C4-2B (cell line): ENCODE measurements around the gene GALNT4.

Source experiments
- H3K27ac ChIP-seq: fragments of 450-650 bp; 2 replicates; pipeline ENCODE4 v1.5.1; 2017
- ZFX ChIP-seq: fragments of 450-650 bp; IDR thresholded peaks from 2 replicates; pipeline ENCODE4 v1.6.1; 2017
- TF ChIP-seq, protein P1 (sequence below): fragments of 450-650 bp; conservative IDR thresholded peaks from 2 replicates; pipeline ENCODE4 v1.5.1; 2017; ENCODE audit warnings: mild to moderate bottlenecking

The GALNT4 gene

DNA sequence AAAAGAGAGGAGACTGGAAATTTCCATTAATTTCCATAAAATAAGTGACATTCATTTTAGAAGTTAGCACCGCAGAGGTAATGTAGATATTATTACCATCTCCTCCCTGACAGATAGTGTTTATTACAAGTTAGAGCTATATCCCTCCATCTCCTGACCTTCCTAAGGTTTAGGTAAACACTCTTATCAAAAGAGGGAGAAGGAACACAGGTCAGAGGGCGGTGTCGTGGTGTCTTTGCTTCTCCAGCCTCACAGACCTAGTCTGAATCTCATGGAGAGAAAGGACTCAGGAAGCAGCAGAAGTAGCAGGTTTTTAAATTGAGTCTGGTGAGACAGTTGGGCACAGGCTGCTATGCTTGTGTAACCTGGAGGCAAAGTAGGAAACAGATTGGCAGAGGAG, 12.8 kb upstream of the GALNT4 start:
- TF ChIP-seq, protein P1, sequence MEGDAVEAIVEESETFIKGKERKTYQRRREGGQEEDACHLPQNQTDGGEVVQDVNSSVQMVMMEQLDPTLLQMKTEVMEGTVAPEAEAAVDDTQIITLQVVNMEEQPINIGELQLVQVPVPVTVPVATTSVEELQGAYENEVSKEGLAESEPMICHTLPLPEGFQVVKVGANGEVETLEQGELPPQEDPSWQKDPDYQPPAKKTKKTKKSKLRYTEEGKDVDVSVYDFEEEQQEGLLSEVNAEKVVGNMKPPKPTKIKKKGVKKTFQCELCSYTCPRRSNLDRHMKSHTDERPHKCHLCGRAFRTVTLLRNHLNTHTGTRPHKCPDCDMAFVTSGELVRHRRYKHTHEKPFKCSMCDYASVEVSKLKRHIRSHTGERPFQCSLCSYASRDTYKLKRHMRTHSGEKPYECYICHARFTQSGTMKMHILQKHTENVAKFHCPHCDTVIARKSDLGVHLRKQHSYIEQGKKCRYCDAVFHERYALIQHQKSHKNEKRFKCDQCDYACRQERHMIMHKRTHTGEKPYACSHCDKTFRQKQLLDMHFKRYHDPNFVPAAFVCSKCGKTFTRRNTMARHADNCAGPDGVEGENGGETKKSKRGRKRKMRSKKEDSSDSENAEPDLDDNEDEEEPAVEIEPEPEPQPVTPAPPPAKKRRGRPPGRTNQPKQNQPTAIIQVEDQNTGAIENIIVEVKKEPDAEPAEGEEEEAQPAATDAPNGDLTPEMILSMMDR = no peak
- TF ChIP-seq ZFX = no peak
- H3K27ac ChIP-seq = no peak overlapping the region

DNA sequence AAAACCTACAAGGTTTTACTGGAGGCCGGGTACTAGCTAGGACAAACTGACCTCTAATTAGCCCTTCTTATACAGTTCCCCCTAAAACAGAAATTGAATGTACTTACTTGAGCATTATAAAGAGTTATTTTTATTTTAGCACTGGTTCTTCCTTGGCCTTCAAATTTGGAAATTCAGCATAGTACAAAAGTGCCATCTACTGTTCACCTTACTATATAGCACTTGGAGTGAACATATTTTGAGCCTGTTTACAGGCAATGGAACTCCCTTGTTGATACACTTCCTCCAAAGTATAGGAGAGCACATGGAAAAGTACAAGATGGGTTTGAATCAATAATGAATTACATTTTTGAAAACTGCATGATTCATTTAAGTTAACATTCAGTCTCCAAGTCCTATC, 5.1 kb upstream of the GALNT4 start:
- TF ChIP-seq, protein P1 = peak; percentile 76
- no peak for TF ChIP-seq ZFX
- H3K27ac ChIP-seq = no peak overlapping the region

DNA sequence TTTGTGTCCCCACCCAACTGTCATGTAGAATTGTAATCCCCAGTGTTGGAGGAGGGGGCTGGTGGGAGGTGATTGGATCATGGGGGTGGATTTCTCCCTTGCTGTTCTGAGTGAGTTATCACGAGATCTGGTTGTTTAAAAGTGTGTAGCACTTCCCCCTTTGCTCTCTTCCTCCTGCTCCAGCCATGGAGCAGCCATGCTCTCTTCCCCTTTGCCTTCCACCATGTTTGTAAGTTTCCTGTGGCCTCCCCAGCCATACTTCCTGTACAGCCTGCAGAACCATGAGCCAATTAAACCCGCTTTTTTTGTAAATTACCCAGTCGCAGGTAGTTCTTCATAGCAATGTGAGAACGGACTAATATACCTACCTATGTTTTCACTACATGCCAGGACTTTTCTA, 3.8 kb upstream of the GALNT4 start:
- TF ChIP-seq, protein P1 = no peak
- no peak for TF ChIP-seq ZFX
- no peak overlapping the region for H3K27ac ChIP-seq

GRCh38 chr12:89525824-89526770, 1.5 kb upstream of the GALNT4 start, which contains the start of gene POC1B:
TSS of gene POC1B (minus strand) at chr12:89526047. CDS start at chr12:89525895, 152 bp downstream.
- peak within 1 kb of the TSS; percentile 74 for H3K27ac ChIP-seq
- TF ChIP-seq ZFX = peak; percentile 51
- TF ChIP-seq, protein P1 = no peak

- H3K27ac ChIP-seq = peak overlapping the region; percentile 74
- TF ChIP-seq, protein P1 = no peak
- no peak for TF ChIP-seq ZFX
Observed at GRCh38 chr12:89525305-89525823, 768 bp upstream of the GALNT4 start.

- peak overlapping the region; percentile 74 for H3K27ac ChIP-seq
- TF ChIP-seq, protein P1 = no peak
- TF ChIP-seq ZFX = no peak
Observed at GRCh38 chr12:89523843-89524540, 604 bp downstream of the GALNT4 start.

DNA sequence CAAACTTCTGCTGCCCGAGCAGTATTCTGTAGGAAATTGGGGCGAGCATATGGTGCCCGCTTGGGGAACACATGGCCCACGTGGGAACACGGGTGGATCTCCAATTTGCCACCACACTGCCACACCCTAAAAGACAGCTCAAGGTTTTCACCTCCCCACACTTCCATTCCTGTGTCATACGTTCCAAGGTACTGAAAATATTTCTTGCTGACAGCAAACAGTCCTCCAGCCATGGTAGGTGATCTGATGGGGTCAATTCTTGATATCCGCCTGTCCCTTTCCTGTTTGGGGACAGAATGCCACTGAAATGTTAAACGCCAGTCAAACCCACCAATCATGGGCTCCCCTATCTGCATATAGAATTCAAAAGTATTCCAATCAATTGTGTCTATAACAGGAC, 1.2 kb downstream of the GALNT4 start:
- no peak for TF ChIP-seq ZFX
- TF ChIP-seq, protein P1 = no peak
- H3K27ac ChIP-seq = no peak overlapping the region
